WTC11 (cell line): ENCODE results near the gene C17orf50. TPM values are rescaled to one million over a fixed set of nuclear protein-coding genes. Genes with fewer than 3 reads are reported as not detected.
A peak's percentile ranks its signal among the peaks of the same experiment; 100 is the strongest.
"Not testable (repeated sequence)": the region's sequence is repeated elsewhere in the genome, so short reads cannot be mapped to it uniquely, and the experiment has no call there.

ENCODE experiments used
- ATAC-seq: fragments of 200-7000 bp; cut with Tn5 transposase; 2 replicates; pipeline ENCODE4 v1.10.0; 2021; ENCODE audit warnings: mild to moderate bottlenecking, moderate library complexity
- CTCF ChIA-PET: fragments of 300-600 bp; sonication (Branson Sonifier 250); formaldehyde crosslinking; loops from one replicate; lab custom pipeline; 2021; ENCODE audit warnings: antibody characterized with exemption; lab: Charles Lee
- POLR2A ChIA-PET: fragments of 350-600 bp; sonication (Branson Sonifier 250); formaldehyde crosslinking; loops from one replicate; lab custom pipeline; 2021; ENCODE audit warnings: antibody characterized with exemption; lab: Charles Lee
- DNase-seq: peaks from one replicate; pipeline ENCODE4 v3.0.0; 2021; ENCODE audit warnings: low spot score
- H3K27ac Mint-ChIP-seq: 2 replicates; pipeline ENCODE4 v1.8.0; 2021; ENCODE audit warnings: mixed read lengths
- H3K27me3 Mint-ChIP-seq: 2 replicates; pipeline ENCODE4 v1.8.0; 2021; ENCODE audit warnings: low read depth, mild to moderate bottlenecking, moderate library complexity, mixed read lengths
- H3K36me3 Mint-ChIP-seq: 2 replicates; pipeline ENCODE4 v1.8.0; 2021; ENCODE audit warnings: mixed read lengths
- H3K4me1 Mint-ChIP-seq: 2 replicates; pipeline ENCODE4 v1.8.0; 2022; ENCODE audit warnings: mixed read lengths
- H3K4me3 Mint-ChIP-seq: 2 replicates; pipeline ENCODE4 v1.8.0; 2021; ENCODE audit warnings: mild to moderate bottlenecking, moderate library complexity, mixed read lengths
- H3K9me3 Mint-ChIP-seq: 2 replicates; pipeline ENCODE4 v1.8.0; 2021; ENCODE audit warnings: mixed read lengths
- ESRRA ChIP-seq: sonication (generic); formaldehyde crosslinking; IDR thresholded peaks from 2 replicates; pipeline ENCODE4 v1.8.1; 2022; ENCODE audit warnings: mild to moderate bottlenecking, missing genetic modification reagents, borderline replicate concordance
- HMGA2 ChIP-seq: fragments of 250-450 bp; sonication (Bioruptor Pico); IDR thresholded peaks from 2 replicates; pipeline ENCODE4 v1.4.0; 2021; ENCODE audit warnings: mild to moderate bottlenecking, moderate library complexity
- JUN ChIP-seq: sonication (generic); formaldehyde crosslinking; IDR thresholded peaks from 2 replicates; pipeline ENCODE4 v1.8.0; 2023; ENCODE audit warnings: mild to moderate bottlenecking, missing genetic modification reagents
- KAT7 ChIP-seq: sonication (generic); formaldehyde crosslinking; IDR thresholded peaks from 2 replicates; pipeline ENCODE4 v1.8.1; 2023; ENCODE audit warnings: missing genetic modification reagents, mild to moderate bottlenecking, borderline replicate concordance
- NR3C1 ChIP-seq: sonication (generic); formaldehyde crosslinking; conservative IDR thresholded peaks from 2 replicates; pipeline ENCODE4 v1.8.1; 2023; ENCODE audit warnings: low read depth, mild to moderate bottlenecking, missing genetic modification reagents
- RELA ChIP-seq: sonication (generic); formaldehyde crosslinking; IDR thresholded peaks from 2 replicates; pipeline ENCODE4 v1.8.1; 2022; ENCODE audit warnings: missing genetic modification reagents, mild to moderate bottlenecking, borderline replicate concordance
- SMAD4 ChIP-seq: sonication (generic); formaldehyde crosslinking; IDR thresholded peaks from 2 replicates; pipeline ENCODE4 v1.8.0; 2022; ENCODE audit warnings: mild to moderate bottlenecking, missing genetic modification reagents
- TEAD1 ChIP-seq: sonication (generic); formaldehyde crosslinking; IDR thresholded peaks from 2 replicates; pipeline ENCODE4 v1.8.0; 2022; ENCODE audit warnings: mild to moderate bottlenecking, missing genetic modification reagents
- ZBTB21 ChIP-seq: sonication (generic); formaldehyde crosslinking; IDR thresholded peaks from 2 replicates; pipeline ENCODE4 v1.8.1; 2023; ENCODE audit warnings: mild to moderate bottlenecking, missing genetic modification reagents, borderline replicate concordance
- ZNF219 ChIP-seq: sonication (generic); formaldehyde crosslinking; IDR thresholded peaks from 2 replicates; pipeline ENCODE4 v1.8.0; 2023; ENCODE audit warnings: missing genetic modification reagents, mild to moderate bottlenecking, borderline replicate concordance
- ZNF232 ChIP-seq: sonication (generic); formaldehyde crosslinking; IDR thresholded peaks from 2 replicates; pipeline ENCODE4 v1.8.0; 2022; ENCODE audit warnings: mild to moderate bottlenecking, missing genetic modification reagents
- ZNF396 ChIP-seq: fragments of 250-450 bp; sonication (Bioruptor Pico); IDR thresholded peaks from 2 replicates; pipeline ENCODE4 v1.8.0; 2021; ENCODE audit warnings: mild to moderate bottlenecking, moderate library complexity, borderline replicate concordance
- total RNA-seq: library from RNA; stranded (reverse); gene quantifications from 3 replicates; pipeline ENCODE4 v1.2.3, GENCODE V29; 2021
- TF ChIP-seq, protein P1 (sequence below): sonication (generic); formaldehyde crosslinking; IDR thresholded peaks from 2 replicates; pipeline ENCODE4 v1.8.1; 2023; ENCODE audit warnings: mild to moderate bottlenecking, moderate library complexity, missing genetic modification reagents
- TF ChIP-seq, protein P2 (sequence below): sonication (generic); formaldehyde crosslinking; IDR thresholded peaks from 2 replicates; pipeline ENCODE4 v1.8.0; 2022; ENCODE audit warnings: mild to moderate bottlenecking, missing genetic modification reagents
- TF ChIP-seq, protein P3 (sequence below): sonication (generic); formaldehyde crosslinking; IDR thresholded peaks from 2 replicates; pipeline ENCODE4 v1.8.1; 2022; ENCODE audit warnings: mild to moderate bottlenecking, moderate library complexity, missing genetic modification reagents

Gene C17orf50
- total RNA-seq, 1 experiment from 2014 or later: 0.35 TPM

DNA sequence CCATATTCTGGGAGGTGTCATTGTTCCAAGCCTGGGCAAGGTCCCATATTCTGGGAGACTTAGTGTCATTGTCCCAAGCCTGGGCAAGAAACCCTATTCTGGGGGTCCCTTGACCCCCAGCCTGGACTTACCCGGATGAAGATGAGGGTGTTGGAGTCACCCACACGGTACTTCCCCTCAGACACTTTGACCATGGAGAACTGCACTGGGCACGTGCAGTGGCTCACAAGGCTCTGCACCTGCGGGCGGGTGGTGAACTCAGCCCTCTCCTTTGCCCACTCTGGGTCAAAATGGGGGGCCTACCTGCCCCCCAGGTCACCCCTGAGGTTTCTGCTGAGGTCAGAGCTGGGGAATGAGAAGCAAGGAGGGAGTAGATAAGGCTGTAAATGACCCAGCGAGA lies 11.7 kb upstream of the C17orf50 start:
- CTCF ChIA-PET: interaction anchor here (0.5 to 8.3 kb wide), 11 partner anchors 11 to 436 kb away, joined by 3 to 100 read pairs (median 9); partner anchors contain the start of genes C17orf50, RASL10B, SLFN12L and TAF15
- Mint-ChIP-seq H3K9me3 (no peaks in the 10 kb centered on the region), H3K4me1 (peaks cover 26% of the 10 kb centered on the region), H3K4me3 (0 out of 2 replicates have a peak overlapping the region, but pooled peaks have one; percentile 29), H3K27me3 (peaks cover 36% of the 10 kb centered on the region), H3K36me3 (no peaks in the 10 kb centered on the region), H3K27ac (no peak overlapping the region)
- TF ChIP-seq ZBTB21 (CRISPR knock-in tag) (no peak), TEAD1 (CRISPR knock-in tag) (no peak), HMGA2 (CRISPR knock-in tag) (no peak), ZNF219 (no peak), SMAD4 (CRISPR knock-in tag) (no peak), ZNF396 (CRISPR knock-in tag) (no peak), RELA (no peak), ZNF232 (CRISPR knock-in tag) (no peak), KAT7 (CRISPR knock-in tag) (no peak)
- TF ChIP-seq, protein P1, sequence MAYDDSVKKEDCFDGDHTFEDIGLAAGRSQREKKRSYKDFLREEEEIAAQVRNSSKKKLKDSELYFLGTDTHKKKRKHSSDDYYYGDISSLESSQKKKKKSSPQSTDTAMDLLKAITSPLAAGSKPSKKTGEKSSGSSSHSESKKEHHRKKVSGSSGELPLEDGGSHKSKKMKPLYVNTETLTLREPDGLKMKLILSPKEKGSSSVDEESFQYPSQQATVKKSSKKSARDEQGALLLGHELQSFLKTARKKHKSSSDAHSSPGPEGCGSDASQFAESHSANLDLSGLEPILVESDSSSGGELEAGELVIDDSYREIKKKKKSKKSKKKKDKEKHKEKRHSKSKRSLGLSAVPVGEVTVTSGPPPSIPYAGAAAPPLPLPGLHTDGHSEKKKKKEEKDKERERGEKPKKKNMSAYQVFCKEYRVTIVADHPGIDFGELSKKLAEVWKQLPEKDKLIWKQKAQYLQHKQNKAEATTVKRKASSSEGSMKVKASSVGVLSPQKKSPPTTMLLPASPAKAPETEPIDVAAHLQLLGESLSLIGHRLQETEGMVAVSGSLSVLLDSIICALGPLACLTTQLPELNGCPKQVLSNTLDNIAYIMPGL (CRISPR knock-in tag): no peak
- TF ChIP-seq, protein P2, sequence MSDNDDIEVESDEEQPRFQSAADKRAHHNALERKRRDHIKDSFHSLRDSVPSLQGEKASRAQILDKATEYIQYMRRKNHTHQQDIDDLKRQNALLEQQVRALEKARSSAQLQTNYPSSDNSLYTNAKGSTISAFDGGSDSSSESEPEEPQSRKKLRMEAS: no peak
- TF ChIP-seq, protein P3, sequence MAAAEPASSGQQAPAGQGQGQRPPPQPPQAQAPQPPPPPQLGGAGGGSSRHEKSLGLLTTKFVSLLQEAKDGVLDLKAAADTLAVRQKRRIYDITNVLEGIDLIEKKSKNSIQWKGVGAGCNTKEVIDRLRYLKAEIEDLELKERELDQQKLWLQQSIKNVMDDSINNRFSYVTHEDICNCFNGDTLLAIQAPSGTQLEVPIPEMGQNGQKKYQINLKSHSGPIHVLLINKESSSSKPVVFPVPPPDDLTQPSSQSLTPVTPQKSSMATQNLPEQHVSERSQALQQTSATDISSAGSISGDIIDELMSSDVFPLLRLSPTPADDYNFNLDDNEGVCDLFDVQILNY: no peak
- POLR2A ChIA-PET: no interaction called here
- DNase-seq (no peak), ATAC-seq (no peak)

DNA sequence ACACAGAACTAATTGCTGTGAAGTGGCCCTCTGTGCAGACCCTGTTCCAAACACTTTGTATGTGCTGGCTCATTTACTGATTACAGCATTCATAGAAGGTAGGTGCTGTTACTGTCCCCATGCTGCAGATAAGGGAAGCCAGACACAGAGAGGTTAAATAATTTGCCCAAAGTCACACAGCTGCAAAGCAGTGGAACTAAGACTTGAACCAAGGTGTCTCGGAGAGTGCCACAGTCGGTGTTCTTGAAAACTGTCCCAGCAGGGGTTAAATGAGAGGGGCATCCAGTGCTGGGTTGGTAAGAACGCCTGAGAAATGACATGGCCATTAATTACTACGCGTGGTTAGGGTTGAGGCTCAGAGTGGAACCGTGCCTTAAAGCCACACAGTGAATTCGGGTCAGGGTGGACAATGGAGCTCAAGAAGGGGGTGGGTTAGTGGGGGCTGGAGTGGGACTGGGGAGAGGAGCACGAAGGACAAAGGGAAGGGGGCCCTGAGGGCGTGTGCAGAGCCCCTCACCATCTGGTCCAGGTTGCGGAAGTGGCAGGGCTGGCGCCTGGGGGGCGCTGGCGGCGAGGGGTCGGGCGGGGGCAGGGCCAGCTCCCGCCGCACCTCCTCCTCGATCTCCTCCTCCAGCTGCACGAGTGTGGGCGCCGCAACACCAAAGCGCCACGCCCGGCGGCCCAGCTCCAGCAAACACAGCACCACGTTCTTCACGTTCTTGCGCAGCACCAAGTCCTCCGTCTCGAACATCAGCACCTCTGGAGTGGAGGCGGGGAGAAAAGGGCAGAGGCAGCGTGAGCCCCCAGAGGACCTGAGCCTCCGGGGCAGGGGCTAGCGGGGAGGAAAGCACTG lies 10.9 kb upstream of the C17orf50 start:
- peaks cover 36% of the 10 kb centered on the region for H3K27me3 Mint-ChIP-seq
- no peaks in the 10 kb centered on the region for H3K36me3 Mint-ChIP-seq
- H3K27ac Mint-ChIP-seq: no peak overlapping the region
- ChIA-PET POLR2A (interaction anchor here (1.1 kb wide), 1 partner anchor 15 kb away, joined by 4 read pairs; no protein-coding TSS in a partner anchor), CTCF (interaction anchor here (0.7 to 8.3 kb wide), 14 partner anchors 9 to 436 kb away, joined by 3 to 100 read pairs (median 4); partner anchors contain the start of genes C17orf50, RASL10B, SLFN12L and TAF15)
- H3K4me1 Mint-ChIP-seq: peaks cover 26% of the 10 kb centered on the region
- peak; percentile 44 for DNase-seq
- TF ChIP-seq, protein P2: peak; percentile 67; the same call in 1 of the 2 replicates
- no peak for TF ChIP-seq SMAD4 (CRISPR knock-in tag)
- H3K4me3 Mint-ChIP-seq: peak overlapping the region; percentile 65
- no peaks in the 10 kb centered on the region for H3K9me3 Mint-ChIP-seq
- ATAC-seq: peak; percentile 48

DNA sequence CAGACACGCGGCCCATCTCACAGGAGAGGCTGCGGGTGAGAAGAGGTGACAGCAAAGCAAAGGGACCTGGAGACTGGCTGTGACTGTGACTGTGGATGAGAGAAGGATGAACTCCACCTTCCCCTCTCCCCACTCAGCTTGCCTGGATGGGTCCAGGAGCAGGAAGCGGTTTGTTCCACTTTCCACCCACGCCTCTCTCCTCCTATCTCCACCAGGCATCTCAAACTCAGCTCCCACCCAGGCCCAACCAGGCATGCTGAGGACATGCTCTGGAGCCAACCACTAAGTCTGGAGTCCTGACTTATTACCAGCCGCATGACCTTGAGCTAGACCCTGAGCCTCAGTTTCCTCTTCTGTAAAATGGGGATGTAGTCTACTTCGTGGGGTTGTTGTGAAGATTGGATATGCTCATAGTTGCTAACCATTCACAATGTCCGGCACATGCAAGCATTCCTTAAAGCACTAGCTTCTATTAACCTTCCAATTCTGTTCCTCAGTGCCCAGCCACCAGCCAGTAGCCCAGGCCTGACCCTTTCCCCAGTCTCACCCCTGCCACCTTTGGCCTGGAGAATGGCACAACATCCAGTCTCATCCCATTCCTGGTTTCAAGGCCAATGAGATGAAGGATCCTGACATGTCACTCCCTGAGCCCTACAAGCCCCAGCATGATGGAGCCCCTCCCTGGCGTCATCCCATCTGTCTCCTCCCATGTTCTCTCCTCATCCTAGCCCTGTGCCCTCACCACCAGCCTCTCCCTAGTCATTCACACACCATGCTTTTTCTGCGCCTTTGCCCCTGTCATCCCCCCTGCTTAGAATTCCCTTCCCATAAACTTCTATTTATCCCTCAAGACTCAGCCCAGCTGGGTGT lies 9.9 kb upstream of the C17orf50 start:
- CTCF ChIA-PET: interaction anchor here (0.6 to 8.3 kb wide), 15 partner anchors 10 to 828 kb away, joined by 3 to 100 read pairs (median 5); partner anchors contain the start of genes C17orf50, RASL10B and TAF15
- H3K36me3 Mint-ChIP-seq: no peaks in the 10 kb centered on the region

DNA sequence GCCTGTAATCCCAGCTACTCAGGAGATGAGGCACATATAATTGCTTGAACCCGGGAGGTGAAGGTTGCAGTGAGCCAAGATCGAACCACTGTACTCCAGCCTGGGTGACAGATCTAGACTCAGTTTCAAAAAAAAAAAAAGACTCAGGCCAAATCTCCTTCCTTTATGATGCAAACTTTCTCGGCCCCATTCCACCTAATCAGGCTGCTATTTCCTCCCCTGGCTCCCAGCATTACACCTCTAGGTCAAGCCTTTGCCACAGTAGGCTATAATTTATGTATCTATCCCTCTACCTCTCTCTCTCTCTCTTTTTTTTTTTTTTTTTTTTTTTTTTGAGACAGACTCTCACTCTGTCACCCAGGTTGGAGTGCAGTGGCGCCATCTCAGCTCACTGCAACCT lies 9.1 kb upstream of the C17orf50 start:
- DNase-seq, POLR2A ChIA-PET, H3K4me3 Mint-ChIP-seq, H3K36me3 Mint-ChIP-seq, ATAC-seq, H3K9me3 Mint-ChIP-seq, H3K27ac Mint-ChIP-seq: not testable (repeated sequence)
- Mint-ChIP-seq H3K27me3 (peaks cover 36% of the 10 kb centered on the region), H3K4me1 (peaks cover 26% of the 10 kb centered on the region)
- CTCF ChIA-PET: interaction anchor here (0.7 to 8.3 kb wide), 3 partner anchors 12 to 827 kb away, joined by 3 to 100 read pairs (median 3); partner anchors contain the start of gene C17orf50

More for the DNA sequence above, 9.9 kb upstream of the C17orf50 start:
- no peak for ATAC-seq
- no peak for DNase-seq
- POLR2A ChIA-PET: interaction anchor here (1.1 kb wide), 1 partner anchor 14 kb away, joined by 4 read pairs; no protein-coding TSS in a partner anchor
- Mint-ChIP-seq H3K4me3 (peak overlapping the region; percentile 65), H3K27ac (no peak overlapping the region), H3K9me3 (no peaks in the 10 kb centered on the region), H3K27me3 (peaks cover 36% of the 10 kb centered on the region)
- TF ChIP-seq JUN: no peak
- TF ChIP-seq ESRRA (CRISPR knock-in tag): peak; percentile 66; the same call in 1 of the 2 replicates
- TF ChIP-seq, protein P2: 0 out of 2 replicates have a peak, but pooled peaks have one; percentile 9
- no peak for TF ChIP-seq NR3C1 (CRISPR knock-in tag)
- TF ChIP-seq, all 79 proteins: peak for 2
- H3K4me1 Mint-ChIP-seq: peaks cover 26% of the 10 kb centered on the region
